Measurements from ENCODE around the gene LYRM1.

LYRM1 gene

DNA sequence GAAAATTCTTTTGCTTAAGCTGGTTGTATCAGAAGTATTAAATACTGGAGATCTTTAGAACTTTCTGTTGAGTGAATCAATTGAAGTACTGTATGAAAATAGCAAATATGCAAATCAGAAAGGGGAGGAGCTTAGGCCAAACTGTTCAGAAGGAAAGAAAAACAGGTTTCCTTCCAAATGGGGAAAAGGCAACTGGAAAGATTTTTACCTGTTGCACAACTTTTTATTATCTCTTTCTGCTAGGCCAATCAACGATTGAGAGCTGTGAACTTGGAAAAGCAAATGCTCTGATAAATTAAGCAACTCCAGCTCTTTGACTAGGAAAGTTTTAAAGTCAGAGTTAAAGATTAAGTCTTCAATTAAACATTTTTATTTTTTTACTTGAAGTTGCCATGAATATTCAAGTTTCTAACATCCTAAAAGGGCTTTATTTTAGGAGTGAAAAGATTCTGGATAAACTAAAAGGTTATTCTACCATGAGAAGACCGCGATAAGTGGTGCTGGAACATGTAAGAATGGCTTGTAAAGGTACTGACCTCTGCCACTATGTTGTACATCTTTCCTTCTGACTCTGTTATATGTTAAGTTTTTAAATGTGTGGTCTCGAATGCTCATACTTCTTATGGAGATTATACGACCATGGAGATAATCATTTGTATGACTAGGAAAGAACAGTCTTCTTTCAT lies 16.9 kb upstream of the LYRM1 start:
- TF ChIP-seq CTCF (IDR thresholded peaks at IDR 0.05; ENCODE audit: low read length) (no peak), EZH2 (IDR thresholded peaks at IDR 0.05; ENCODE audit: borderline replicate concordance, low read length) (no peak)
- Histone ChIP-seq H3K4me2 (ENCODE audit: low read length) (no peak overlapping the region), H3K27ac (ENCODE audit: low read depth, low read length, poor library complexity, severe bottlenecking) (no peak overlapping the region), H3K36me3 (ENCODE audit: insufficient read depth, low read length) (peaks cover 7% of the 10 kb centered on the region; the same call in 1 of the 2 replicates), H3F3A (ENCODE audit: insufficient read depth, low read length) (0 out of 2 replicates have a peak, but pooled peaks cover 3% of the 10 kb centered on the region), H3K9ac (ENCODE audit: low read length) (no peak overlapping the region), H3K4me3 (ENCODE audit: low read depth, low read length, poor library complexity, severe bottlenecking) (no peak overlapping the region), H3K27me3 (ENCODE audit: insufficient read depth, low read length) (no peaks in the 10 kb centered on the region), H3K79me2 (ENCODE audit: insufficient read depth, low read length) (no peaks in the 10 kb centered on the region), H2AFZ (ENCODE audit: low read length) (no peak overlapping the region), H3K9me2 (ENCODE audit: low read depth, low read length) (no peaks in the 10 kb centered on the region), H4K20me1 (ENCODE audit: insufficient read depth, low read length) (no peaks in the 10 kb centered on the region), H3K9me3 (ENCODE audit: low read length) (no peaks in the 10 kb centered on the region), H3K4me1 (ENCODE audit: insufficient read depth, low read length, severe bottlenecking) (peaks cover 10% of the 10 kb centered on the region)

- Histone ChIP-seq H4K20me1 (ENCODE audit: insufficient read depth, low read length) (no peaks in the 10 kb centered on the region), H3K4me3 (ENCODE audit: low read depth, low read length, poor library complexity, severe bottlenecking) (no peak overlapping the region), H3K9ac (ENCODE audit: low read length) (no peak overlapping the region), H3K79me2 (ENCODE audit: insufficient read depth, low read length) (no peaks in the 10 kb centered on the region), H2AFZ (ENCODE audit: low read length) (no peak overlapping the region), H3F3A (ENCODE audit: insufficient read depth, low read length) (0 out of 2 replicates have a peak, but pooled peaks cover 3% of the 10 kb centered on the region), H3K4me2 (ENCODE audit: low read length) (no peak overlapping the region), H3K27ac (ENCODE audit: low read depth, low read length, poor library complexity, severe bottlenecking) (no peak overlapping the region), H3K4me1 (ENCODE audit: insufficient read depth, low read length, severe bottlenecking) (peaks cover 5% of the 10 kb centered on the region), H3K9me3 (ENCODE audit: low read length) (no peaks in the 10 kb centered on the region), H3K36me3 (ENCODE audit: insufficient read depth, low read length) (peaks cover 7% of the 10 kb centered on the region; the same call in 1 of the 2 replicates), H3K9me2 (ENCODE audit: low read depth, low read length) (no peaks in the 10 kb centered on the region), H3K27me3 (ENCODE audit: insufficient read depth, low read length) (no peaks in the 10 kb centered on the region)
- no peak for TF ChIP-seq EZH2 (IDR thresholded peaks at IDR 0.05; ENCODE audit: borderline replicate concordance, low read length)
- no peak for TF ChIP-seq CTCF (IDR thresholded peaks at IDR 0.05; ENCODE audit: low read length)
Observed at GRCh38 chr16:20884240-20884556, 16.4 kb upstream of the LYRM1 start.

DNA sequence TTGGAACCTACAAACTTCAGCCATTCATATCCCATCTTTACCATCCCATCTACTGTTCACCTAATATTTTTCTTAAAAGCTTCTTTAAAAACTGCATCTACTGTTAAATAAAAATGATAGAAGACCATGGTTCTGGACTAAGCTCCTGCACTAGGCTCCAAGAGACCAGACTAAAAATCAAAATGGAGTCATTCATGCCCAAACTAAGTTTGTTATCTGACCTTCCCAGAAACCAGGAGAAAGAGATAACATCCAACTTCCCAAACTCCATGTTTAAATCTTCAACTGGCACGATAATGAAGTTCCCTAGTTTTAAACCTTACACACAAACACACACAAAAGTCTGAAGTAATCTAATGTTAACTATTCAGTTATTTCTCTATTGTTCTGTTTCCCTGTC lies 14.3 kb upstream of the LYRM1 start:
- Histone ChIP-seq H3K79me2 (ENCODE audit: insufficient read depth, low read length) (no peaks in the 10 kb centered on the region), H3K36me3 (ENCODE audit: insufficient read depth, low read length) (peaks cover 7% of the 10 kb centered on the region; the same call in 1 of the 2 replicates)

More for the DNA sequence above, 14.3 kb upstream of the LYRM1 start:
- H3K27me3 ChIP-seq (ENCODE audit: insufficient read depth, low read length) = no peaks in the 10 kb centered on the region
- no peaks in the 10 kb centered on the region for H4K20me1 ChIP-seq (ENCODE audit: insufficient read depth, low read length)
- no peaks in the 10 kb centered on the region for H3K9me2 ChIP-seq (ENCODE audit: low read depth, low read length)
- TF ChIP-seq CTCF (IDR thresholded peaks at IDR 0.05; ENCODE audit: low read length) (no peak), EZH2 (IDR thresholded peaks at IDR 0.05; ENCODE audit: borderline replicate concordance, low read length) (no peak)
- H3K9me3 ChIP-seq (ENCODE audit: low read length) = no peaks in the 10 kb centered on the region
- no peak overlapping the region for H3K4me3 ChIP-seq (ENCODE audit: low read depth, low read length, poor library complexity, severe bottlenecking)
- H3K27ac ChIP-seq (ENCODE audit: low read depth, low read length, poor library complexity, severe bottlenecking) = no peak overlapping the region
- 0 out of 2 replicates have a peak, but pooled peaks cover 3% of the 10 kb centered on the region for H3F3A ChIP-seq (ENCODE audit: insufficient read depth, low read length)
- H3K9ac ChIP-seq (ENCODE audit: low read length) = no peak overlapping the region
- no peak overlapping the region for H2AFZ ChIP-seq (ENCODE audit: low read length)
- no peaks in the 10 kb centered on the region for H3K4me1 ChIP-seq (ENCODE audit: insufficient read depth, low read length, severe bottlenecking)
- H3K4me2 ChIP-seq (ENCODE audit: low read length) = no peak overlapping the region
